Rectal smooth muscle tissue (tissue), 1 donor: ENCODE measurements around the gene FBXL17.

Experiments used
- H3K27ac ChIP-seq: one replicate; pipeline ENCODE4 v1.7.0; 2013; ENCODE audit warnings: low read depth, low read length, inconsistent platforms
- H3K27me3 ChIP-seq: one replicate; pipeline ENCODE4 v1.7.0; 2013; ENCODE audit warnings: low read length; ENCODE audit not compliant: control insufficient read depth, insufficient read depth
- H3K36me3 ChIP-seq: one replicate; pipeline ENCODE4 v1.7.0; 2013; ENCODE audit warnings: low read length; ENCODE audit not compliant: control insufficient read depth, insufficient read depth
- H3K4me1 ChIP-seq: one replicate; pipeline ENCODE4 v1.7.0; 2013; ENCODE audit warnings: low read length; ENCODE audit not compliant: control insufficient read depth, insufficient read depth
- H3K4me3 ChIP-seq: one replicate; pipeline ENCODE4 v1.7.0; 2013; ENCODE audit warnings: low read length
- H3K9ac ChIP-seq: one replicate; pipeline ENCODE4 v1.7.0; 2013; ENCODE audit warnings: low read length

Gene FBXL17

GRCh38 chr5:108113950-108114349 is 267.9 kb downstream of the FBXL17 start:
- H3K4me1 ChIP-seq, result no peaks in the 10 kb centered on the region
- H3K27ac ChIP-seq, result no peak overlapping the region
- H3K4me3 ChIP-seq, result no peak overlapping the region
- H3K9ac ChIP-seq, result no peak overlapping the region
- no peaks in the 10 kb centered on the region for H3K36me3 ChIP-seq
- no peaks in the 10 kb centered on the region for H3K27me3 ChIP-seq

- no peaks in the 10 kb centered on the region for H3K27me3 ChIP-seq
- H3K4me1 ChIP-seq, result no peaks in the 10 kb centered on the region
- H3K4me3 ChIP-seq, result no peak overlapping the region
- H3K36me3 ChIP-seq, result no peaks in the 10 kb centered on the region
- no peak overlapping the region for H3K9ac ChIP-seq
- H3K27ac ChIP-seq, result no peak overlapping the region
Observed at GRCh38 chr5:108111736-108112135, 270.2 kb downstream of the FBXL17 start.

- Histone ChIP-seq H3K36me3 (no peaks in the 10 kb centered on the region), H3K27me3 (no peaks in the 10 kb centered on the region), H3K27ac (no peak overlapping the region), H3K4me1 (no peaks in the 10 kb centered on the region), H3K9ac (no peak overlapping the region), H3K4me3 (no peak overlapping the region)
Observed at GRCh38 chr5:108109059-108109458, 272.8 kb downstream of the FBXL17 start.

- Histone ChIP-seq H3K9ac (no peak overlapping the region), H3K27me3 (no peaks in the 10 kb centered on the region), H3K4me3 (no peak overlapping the region), H3K36me3 (no peaks in the 10 kb centered on the region), H3K4me1 (no peaks in the 10 kb centered on the region), H3K27ac (no peak overlapping the region)
Observed at GRCh38 chr5:108104448-108104847, 277.4 kb downstream of the FBXL17 start.

GRCh38 chr5:108102463-108102862 is 279.4 kb downstream of the FBXL17 start:
- Histone ChIP-seq H3K27me3 (no peaks in the 10 kb centered on the region), H3K9ac (no peak overlapping the region), H3K4me1 (no peaks in the 10 kb centered on the region), H3K36me3 (no peaks in the 10 kb centered on the region), H3K27ac (no peak overlapping the region), H3K4me3 (no peak overlapping the region)

GRCh38 chr5:108101821-108102220 is 280.1 kb downstream of the FBXL17 start:
- H3K27me3 ChIP-seq, result no peaks in the 10 kb centered on the region
- no peak overlapping the region for H3K9ac ChIP-seq
- no peak overlapping the region for H3K27ac ChIP-seq
- no peak overlapping the region for H3K4me3 ChIP-seq
- no peaks in the 10 kb centered on the region for H3K4me1 ChIP-seq
- no peaks in the 10 kb centered on the region for H3K36me3 ChIP-seq

GRCh38 chr5:108101130-108101529 is 280.8 kb downstream of the FBXL17 start:
- Histone ChIP-seq H3K36me3 (no peaks in the 10 kb centered on the region), H3K9ac (no peak overlapping the region), H3K27ac (no peak overlapping the region), H3K4me3 (no peak overlapping the region), H3K27me3 (no peaks in the 10 kb centered on the region), H3K4me1 (no peaks in the 10 kb centered on the region)

GRCh38 chr5:108094800-108095199 is 287.1 kb downstream of the FBXL17 start:
- no peak overlapping the region for H3K9ac ChIP-seq
- no peaks in the 10 kb centered on the region for H3K4me1 ChIP-seq
- no peak overlapping the region for H3K27ac ChIP-seq

GRCh38 chr5:108093186-108093585 is 288.7 kb downstream of the FBXL17 start:
- H3K4me1 ChIP-seq, result no peaks in the 10 kb centered on the region
- no peak overlapping the region for H3K9ac ChIP-seq
- H3K36me3 ChIP-seq, result no peaks in the 10 kb centered on the region
- no peak overlapping the region for H3K4me3 ChIP-seq
- no peak overlapping the region for H3K27ac ChIP-seq
- no peaks in the 10 kb centered on the region for H3K27me3 ChIP-seq

More at GRCh38 chr5:108094800-108095199, 287.1 kb downstream of the FBXL17 start:
- H3K36me3 ChIP-seq, result no peaks in the 10 kb centered on the region
- H3K4me3 ChIP-seq, result no peak overlapping the region
- no peaks in the 10 kb centered on the region for H3K27me3 ChIP-seq

GRCh38 chr5:108090946-108091345 is 291.0 kb downstream of the FBXL17 start:
- no peak overlapping the region for H3K27ac ChIP-seq
- H3K27me3 ChIP-seq, result no peaks in the 10 kb centered on the region
- no peak overlapping the region for H3K4me3 ChIP-seq
- H3K4me1 ChIP-seq, result no peaks in the 10 kb centered on the region
- H3K9ac ChIP-seq, result no peak overlapping the region
- no peaks in the 10 kb centered on the region for H3K36me3 ChIP-seq

- no peaks in the 10 kb centered on the region for H3K27me3 ChIP-seq
- H3K36me3 ChIP-seq, result no peaks in the 10 kb centered on the region
- H3K9ac ChIP-seq, result no peak overlapping the region
- no peaks in the 10 kb centered on the region for H3K4me1 ChIP-seq
- H3K27ac ChIP-seq, result no peak overlapping the region
- no peak overlapping the region for H3K4me3 ChIP-seq
Observed at GRCh38 chr5:108084105-108084504, 297.8 kb downstream of the FBXL17 start.

- Histone ChIP-seq H3K36me3 (no peaks in the 10 kb centered on the region), H3K27me3 (no peaks in the 10 kb centered on the region), H3K9ac (no peak overlapping the region)
Observed at GRCh38 chr5:108083232-108083631, 298.7 kb downstream of the FBXL17 start.

GRCh38 chr5:108081707-108082106 is 300.2 kb downstream of the FBXL17 start:
- no peaks in the 10 kb centered on the region for H3K4me1 ChIP-seq
- H3K36me3 ChIP-seq, result no peaks in the 10 kb centered on the region
- H3K27ac ChIP-seq, result no peak overlapping the region
- no peak overlapping the region for H3K9ac ChIP-seq
- H3K27me3 ChIP-seq, result no peaks in the 10 kb centered on the region
- H3K4me3 ChIP-seq, result no peak overlapping the region

More at GRCh38 chr5:108083232-108083631, 298.7 kb downstream of the FBXL17 start:
- Histone ChIP-seq H3K4me3 (no peak overlapping the region), H3K4me1 (no peaks in the 10 kb centered on the region), H3K27ac (no peak overlapping the region)
